SK-N-MC (cell line): ENCODE results near the gene CD276.

Experiments used
- EZH2 ChIP-seq: fragments of 200-600 bp; sonication (generic); IDR thresholded peaks from one replicate; pipeline ENCODE4 v1.6.1; 2017; ENCODE audit warnings: antibody characterized with exemption
- FOXP2 ChIP-seq: optimal IDR thresholded peaks from 2 replicates; pipeline ENCODE3; 2011; ENCODE audit warnings: mild to moderate bottlenecking, moderate library complexity; ENCODE audit not compliant: insufficient read depth; ENCODE audit errors: extremely low read length, control extremely low read depth
- POLR2AphosphoS5 ChIP-seq: IDR thresholded peaks from 2 replicates; pipeline ENCODE4 v1.6.1; 2012; ENCODE audit warnings: mild to moderate bottlenecking, low read depth, low read length, borderline replicate concordance

GRCh38 chr15:73714695-73715301 lies 30.6 kb downstream of the CD276 start:
- TF ChIP-seq POLR2AphosphoS5: no peak
- TF ChIP-seq EZH2: no peak
- TF ChIP-seq FOXP2: no peak
